Type B pancreatic cell (in vitro differentiated cells): ENCODE results near the gene RSRC1. TPM values are rescaled to one million over a fixed set of nuclear protein-coding genes. Genes with fewer than 3 reads are reported as not detected.

Experiments used
- DNase-seq: peaks from one replicate; pipeline ENCODE4 v3.0.0; 2021; ENCODE audit warnings: mixed read lengths; ENCODE audit not compliant: unreplicated experiment; ENCODE audit errors: extremely low spot score
- H3K27ac Mint-ChIP-seq: 2 replicates; pipeline ENCODE4 v1.8.0; 2021; ENCODE audit warnings: mild to moderate bottlenecking, mixed read lengths
- H3K27me3 Mint-ChIP-seq: 2 replicates; pipeline ENCODE4 v1.8.0; 2021; ENCODE audit warnings: mixed read lengths
- H3K36me3 Mint-ChIP-seq: 2 replicates; pipeline ENCODE4 v1.8.0; 2021; ENCODE audit warnings: mixed read lengths
- H3K4me1 Mint-ChIP-seq: one replicate; pipeline ENCODE4 v1.8.0; 2021; ENCODE audit warnings: mixed read lengths; ENCODE audit not compliant: unreplicated experiment
- H3K4me3 Mint-ChIP-seq: 2 replicates; pipeline ENCODE4 v1.8.0; 2021; ENCODE audit warnings: mild to moderate bottlenecking, mixed read lengths
- H3K9me3 Mint-ChIP-seq: 2 replicates; pipeline ENCODE4 v1.8.0; 2021; ENCODE audit warnings: mixed read lengths
- CTCF ChIP-seq: fragments of 200-600 bp; sonication (generic); conservative IDR thresholded peaks from 2 replicates; pipeline ENCODE4 v1.5.0; 2021; ENCODE audit warnings: antibody characterized with exemption, mild to moderate bottlenecking
- total RNA-seq: library from RNA; stranded (reverse); gene quantifications from 2 replicates; pipeline ENCODE4 v1.2.1, GENCODE V29; 2021; ENCODE audit warnings: low replicate concordance

The RSRC1 gene
- total RNA-seq, 1 donor from 2014 or later, result 34.6 TPM

GRCh38 chr3:158105119-158105709 lies 4.7 kb upstream of the RSRC1 start:
- Mint-ChIP-seq H3K9me3 (no peaks in the 10 kb centered on the region), H3K4me3 (peak overlapping the region; percentile 77), H3K4me1 (peaks cover 33% of the 10 kb centered on the region), H3K36me3 (no peaks in the 10 kb centered on the region), H3K27ac (no peak overlapping the region), H3K27me3 (peaks cover 95% of the 10 kb centered on the region)
- no peak for DNase-seq
- no peak for TF ChIP-seq CTCF

GRCh38 chr3:158105710-158106253 lies 4.1 kb upstream of the RSRC1 start:
- TF ChIP-seq CTCF, result no peak
- Mint-ChIP-seq H3K4me1 (peaks cover 33% of the 10 kb centered on the region), H3K27me3 (peaks cover 92% of the 10 kb centered on the region), H3K9me3 (no peaks in the 10 kb centered on the region), H3K27ac (peak overlapping the region; percentile 72), H3K36me3 (no peaks in the 10 kb centered on the region), H3K4me3 (peak overlapping the region; percentile 86)
- no peak for DNase-seq

GRCh38 chr3:158106766-158107471 lies 3.0 kb upstream of the RSRC1 start:
- Mint-ChIP-seq H3K4me1 (peaks cover 33% of the 10 kb centered on the region), H3K36me3 (no peaks in the 10 kb centered on the region), H3K9me3 (no peaks in the 10 kb centered on the region), H3K27ac (peak overlapping the region; percentile 44), H3K4me3 (peak overlapping the region; percentile 84), H3K27me3 (peaks cover 81% of the 10 kb centered on the region)
- no peak for TF ChIP-seq CTCF
- no peak for DNase-seq

- Mint-ChIP-seq H3K4me3 (peak overlapping the region; percentile 84), H3K27ac (peak overlapping the region; percentile 44), H3K36me3 (peaks cover 3% of the 10 kb centered on the region), H3K27me3 (peaks cover 72% of the 10 kb centered on the region), H3K9me3 (no peaks in the 10 kb centered on the region), H3K4me1 (peaks cover 29% of the 10 kb centered on the region)
- no peak for TF ChIP-seq CTCF
- DNase-seq, result no peak
Measured at GRCh38 chr3:158107605-158108444, 2.1 kb upstream of the RSRC1 start.

- peaks cover 5% of the 10 kb centered on the region for H3K36me3 Mint-ChIP-seq
- no peaks in the 10 kb centered on the region for H3K9me3 Mint-ChIP-seq
- H3K4me1 Mint-ChIP-seq, result peaks cover 25% of the 10 kb centered on the region
- peaks cover 65% of the 10 kb centered on the region for H3K27me3 Mint-ChIP-seq
- no peak for DNase-seq
- peak overlapping the region; percentile 63 for H3K4me3 Mint-ChIP-seq
- TF ChIP-seq CTCF, result no peak
- no peak overlapping the region for H3K27ac Mint-ChIP-seq
Measured at GRCh38 chr3:158108445-158108985, 1.4 kb upstream of the RSRC1 start.
